Mesothelial cell of epicardium (in vitro differentiated cells): ENCODE results near the gene DICER1. TPM values are rescaled to one million over a fixed set of nuclear protein-coding genes. Genes with fewer than 3 reads are reported as not detected.
A peak's percentile ranks its signal among the peaks of the same experiment; 100 is the strongest.

Experiments used
- DNase-seq, 2 experiments: peaks; one replicate each; pipeline ENCODE4 v3.0.0; 2021; ENCODE audit warnings: low spot score in 2 of 2; ENCODE audit not compliant: unreplicated experiment in 2 of 2
- H3K27ac Mint-ChIP-seq: 2 replicates; pipeline ENCODE4 v1.8.0; 2021; ENCODE audit warnings: mixed read lengths
- H3K27me3 Mint-ChIP-seq: 2 replicates; pipeline ENCODE4 v1.8.0; 2021; ENCODE audit warnings: low read depth, mixed read lengths
- H3K36me3 Mint-ChIP-seq: 2 replicates; pipeline ENCODE4 v1.8.0; 2021; ENCODE audit warnings: mixed read lengths
- H3K4me1 Mint-ChIP-seq: 2 replicates; pipeline ENCODE4 v1.8.0; 2021; ENCODE audit warnings: mixed read lengths
- H3K4me3 Mint-ChIP-seq: 2 replicates; pipeline ENCODE4 v1.8.0; 2021; ENCODE audit warnings: mild to moderate bottlenecking, moderate library complexity, mixed read lengths
- H3K9me3 Mint-ChIP-seq: 2 replicates; pipeline ENCODE4 v1.8.0; 2021; ENCODE audit warnings: mixed read lengths
- CTCF ChIP-seq: fragments of 200-600 bp; sonication (generic); IDR thresholded peaks from one replicate; pipeline ENCODE4 v1.5.0; 2021; ENCODE audit warnings: antibody characterized with exemption; ENCODE audit not compliant: unreplicated experiment
- total RNA-seq: library from RNA; stranded (reverse); gene quantifications from 3 replicates; pipeline ENCODE4 v1.2.1, GENCODE V29; 2021

The DICER1 gene
- total RNA-seq, 1 donor from 2014 or later = 148 TPM

GRCh38 chr14:95098984-95099599 lies 58.2 kb downstream of the DICER1 start:
- no peaks in the 10 kb centered on the region for H3K27me3 Mint-ChIP-seq
- H3K4me3 Mint-ChIP-seq = no peak overlapping the region
- H3K4me1 Mint-ChIP-seq = peaks cover 40% of the 10 kb centered on the region
- peak; percentile 35 to 50 for DNase-seq
- no peaks in the 10 kb centered on the region for H3K9me3 Mint-ChIP-seq
- peak; percentile 64 for TF ChIP-seq CTCF
- peak overlapping the region; percentile 70 for H3K27ac Mint-ChIP-seq
- peaks cover 33% of the 10 kb centered on the region for H3K36me3 Mint-ChIP-seq

GRCh38 chr14:95097385-95097784 lies 59.9 kb downstream of the DICER1 start:
- Mint-ChIP-seq H3K27ac (peak overlapping the region; percentile 40), H3K4me3 (no peak overlapping the region)
- no peak for TF ChIP-seq CTCF

GRCh38 chr14:95096476-95096875 lies 60.9 kb downstream of the DICER1 start:
- no peak for DNase-seq
- Mint-ChIP-seq H3K4me3 (no peak overlapping the region), H3K36me3 (peaks cover 26% of the 10 kb centered on the region), H3K4me1 (peaks cover 56% of the 10 kb centered on the region), H3K27me3 (no peaks in the 10 kb centered on the region), H3K9me3 (no peaks in the 10 kb centered on the region), H3K27ac (peak overlapping the region; percentile 73)
- TF ChIP-seq CTCF = no peak

More at GRCh38 chr14:95097385-95097784, 59.9 kb downstream of the DICER1 start:
- DNase-seq = no peak
- peaks cover 49% of the 10 kb centered on the region for H3K4me1 Mint-ChIP-seq
- H3K36me3 Mint-ChIP-seq = peaks cover 32% of the 10 kb centered on the region
- no peaks in the 10 kb centered on the region for H3K27me3 Mint-ChIP-seq
- H3K9me3 Mint-ChIP-seq = no peaks in the 10 kb centered on the region

GRCh38 chr14:95095996-95096395 lies 61.3 kb downstream of the DICER1 start:
- peak overlapping the region; percentile 49 for H3K27ac Mint-ChIP-seq

GRCh38 chr14:95092723-95093122 lies 64.6 kb downstream of the DICER1 start:
- Mint-ChIP-seq H3K4me1 (peaks cover 74% of the 10 kb centered on the region), H3K27ac (peak overlapping the region; percentile 81), H3K36me3 (peaks cover 42% of the 10 kb centered on the region), H3K4me3 (no peak overlapping the region), H3K9me3 (no peaks in the 10 kb centered on the region), H3K27me3 (no peaks in the 10 kb centered on the region)
- no peak for TF ChIP-seq CTCF
- DNase-seq = no peak

More at GRCh38 chr14:95095996-95096395, 61.3 kb downstream of the DICER1 start:
- H3K4me3 Mint-ChIP-seq = no peak overlapping the region
- peaks cover 60% of the 10 kb centered on the region for H3K4me1 Mint-ChIP-seq
- no peaks in the 10 kb centered on the region for H3K9me3 Mint-ChIP-seq
- no peaks in the 10 kb centered on the region for H3K27me3 Mint-ChIP-seq
- DNase-seq = no peak
- H3K36me3 Mint-ChIP-seq = peaks cover 26% of the 10 kb centered on the region
- no peak for TF ChIP-seq CTCF
